ENCODE measurements around the gene MADCAM1. TPM values are rescaled to one million over a fixed set of nuclear protein-coding genes. Genes with fewer than 3 reads are reported as not detected.

MADCAM1 gene
- total RNA-seq, 1 donor from 2014 or later = 2.6 TPM

GRCh38 chr19:465056-465816, 31.1 kb upstream of the MADCAM1 start:
- Histone ChIP-seq H3K4me3 (ENCODE audit: low read length in 3 of 3) (no peak overlapping the region), H3K27ac (ENCODE audit: low read depth, low read length) (no peak overlapping the region), H3K9me3 (ENCODE audit: control insufficient read depth in 3 of 3, low read length in 3 of 3) (no peaks in the 10 kb centered on the region), H3K9ac (ENCODE audit: low read depth in 1 of 3, low read length in 3 of 3) (no peak overlapping the region), H3K4me1 (ENCODE audit: control insufficient read depth in 3 of 3, insufficient read depth in 3 of 3, low read length in 3 of 3) (peaks cover 0 to 5% (median 3%) of the 10 kb centered on the region in 3 donors), H3K27me3 (ENCODE audit: control insufficient read depth in 3 of 3, insufficient read depth in 3 of 3, low read length in 3 of 3) (peaks cover 0 to 12% (median 7%) of the 10 kb centered on the region in 3 donors), H3K36me3 (ENCODE audit: control insufficient read depth in 3 of 3, insufficient read depth in 3 of 3, low read length in 3 of 3) (no peaks in the 10 kb centered on the region)

- Histone ChIP-seq H3K9ac (ENCODE audit: low read depth in 1 of 3, low read length in 3 of 3) (no peak overlapping the region), H3K4me1 (ENCODE audit: control insufficient read depth in 3 of 3, insufficient read depth in 3 of 3, low read length in 3 of 3) (no peaks in the 10 kb centered on the region), H3K27ac (ENCODE audit: low read depth, low read length) (no peak overlapping the region), H3K36me3 (ENCODE audit: control insufficient read depth in 3 of 3, insufficient read depth in 3 of 3, low read length in 3 of 3) (no peaks in the 10 kb centered on the region), H3K9me3 (ENCODE audit: control insufficient read depth in 3 of 3, low read length in 3 of 3) (no peaks in the 10 kb centered on the region), H3K4me3 (ENCODE audit: low read length in 3 of 3) (no peak overlapping the region), H3K27me3 (ENCODE audit: control insufficient read depth in 3 of 3, insufficient read depth in 3 of 3, low read length in 3 of 3) (peaks cover 0 to 2% (median under 1%) of the 10 kb centered on the region in 3 donors)
These were observed 28.7 kb upstream of the MADCAM1 start for GRCh38 chr19:467554-467953.

GRCh38 chr19:468587-469256, 27.6 kb upstream of the MADCAM1 start:
- no peaks in the 10 kb centered on the region for H3K9me3 ChIP-seq (ENCODE audit: control insufficient read depth in 3 of 3, low read length in 3 of 3)

GRCh38 chr19:469833-470232, 26.5 kb upstream of the MADCAM1 start:
- Histone ChIP-seq H3K27ac (ENCODE audit: low read depth, low read length) (no peak overlapping the region), H3K36me3 (ENCODE audit: control insufficient read depth in 3 of 3, insufficient read depth in 3 of 3, low read length in 3 of 3) (no peaks in the 10 kb centered on the region), H3K9me3 (ENCODE audit: control insufficient read depth in 3 of 3, low read length in 3 of 3) (no peaks in the 10 kb centered on the region), H3K9ac (ENCODE audit: low read depth in 1 of 3, low read length in 3 of 3) (no peak overlapping the region), H3K4me1 (ENCODE audit: control insufficient read depth in 3 of 3, insufficient read depth in 3 of 3, low read length in 3 of 3) (peaks cover 3 to 8% (median 5%) of the 10 kb centered on the region in 3 donors), H3K27me3 (ENCODE audit: control insufficient read depth in 3 of 3, insufficient read depth in 3 of 3, low read length in 3 of 3) (peaks cover 0 to 3% (median 3%) of the 10 kb centered on the region in 3 donors), H3K4me3 (ENCODE audit: low read length in 3 of 3) (no peak overlapping the region)

More at GRCh38 chr19:468587-469256, 27.6 kb upstream of the MADCAM1 start:
- H3K27ac ChIP-seq (ENCODE audit: low read depth, low read length) = no peak overlapping the region
- H3K36me3 ChIP-seq (ENCODE audit: control insufficient read depth in 3 of 3, insufficient read depth in 3 of 3, low read length in 3 of 3) = no peaks in the 10 kb centered on the region
- no peaks in the 10 kb centered on the region for H3K27me3 ChIP-seq (ENCODE audit: control insufficient read depth in 3 of 3, insufficient read depth in 3 of 3, low read length in 3 of 3)
- H3K9ac ChIP-seq (ENCODE audit: low read depth in 1 of 3, low read length in 3 of 3) = no peak overlapping the region
- no peak overlapping the region for H3K4me3 ChIP-seq (ENCODE audit: low read length in 3 of 3)
- no peaks in the 10 kb centered on the region for H3K4me1 ChIP-seq (ENCODE audit: control insufficient read depth in 3 of 3, insufficient read depth in 3 of 3, low read length in 3 of 3)

GRCh38 chr19:470701-471100, 25.6 kb upstream of the MADCAM1 start:
- no peak overlapping the region for H3K27ac ChIP-seq (ENCODE audit: low read depth, low read length)
- peaks cover 6 to 14% (median 10%) of the 10 kb centered on the region in 3 donors for H3K4me1 ChIP-seq (ENCODE audit: control insufficient read depth in 3 of 3, insufficient read depth in 3 of 3, low read length in 3 of 3)
- no peak overlapping the region for H3K4me3 ChIP-seq (ENCODE audit: low read length in 3 of 3)
- no peaks in the 10 kb centered on the region for H3K36me3 ChIP-seq (ENCODE audit: control insufficient read depth in 3 of 3, insufficient read depth in 3 of 3, low read length in 3 of 3)
- peaks cover 3 to 5% (median 3%) of the 10 kb centered on the region in 3 donors for H3K27me3 ChIP-seq (ENCODE audit: control insufficient read depth in 3 of 3, insufficient read depth in 3 of 3, low read length in 3 of 3)
- H3K9ac ChIP-seq (ENCODE audit: low read depth in 1 of 3, low read length in 3 of 3) = no peak overlapping the region
- H3K9me3 ChIP-seq (ENCODE audit: control insufficient read depth in 3 of 3, low read length in 3 of 3) = no peaks in the 10 kb centered on the region

GRCh38 chr19:472005-472858, 24.1 kb upstream of the MADCAM1 start:
- Histone ChIP-seq H3K4me3 (ENCODE audit: low read length in 3 of 3) (no peak overlapping the region), H3K27me3 (ENCODE audit: control insufficient read depth in 3 of 3, insufficient read depth in 3 of 3, low read length in 3 of 3) (peaks cover 3 to 5% (median 3%) of the 10 kb centered on the region in 3 donors), H3K36me3 (ENCODE audit: control insufficient read depth in 3 of 3, insufficient read depth in 3 of 3, low read length in 3 of 3) (no peaks in the 10 kb centered on the region), H3K9me3 (ENCODE audit: control insufficient read depth in 3 of 3, low read length in 3 of 3) (no peaks in the 10 kb centered on the region), H3K9ac (ENCODE audit: low read depth in 1 of 3, low read length in 3 of 3) (no peak overlapping the region), H3K27ac (ENCODE audit: low read depth, low read length) (no peak overlapping the region), H3K4me1 (ENCODE audit: control insufficient read depth in 3 of 3, insufficient read depth in 3 of 3, low read length in 3 of 3) (peaks cover 6 to 14% (median 10%) of the 10 kb centered on the region in 3 donors)

GRCh38 chr19:474126-475078, 21.9 kb upstream of the MADCAM1 start:
- H3K36me3 ChIP-seq (ENCODE audit: control insufficient read depth in 3 of 3, insufficient read depth in 3 of 3, low read length in 3 of 3) = no peaks in the 10 kb centered on the region
- H3K27me3 ChIP-seq (ENCODE audit: control insufficient read depth in 3 of 3, insufficient read depth in 3 of 3, low read length in 3 of 3) = peaks cover 3 to 5% (median 3%) of the 10 kb centered on the region in 3 donors
- H3K27ac ChIP-seq (ENCODE audit: low read depth, low read length) = peak overlapping the region; percentile 51
- H3K9ac ChIP-seq (ENCODE audit: low read depth in 1 of 3, low read length in 3 of 3) = peak overlapping the region; percentile 64 to 81 (median 70)
- H3K4me1 ChIP-seq (ENCODE audit: control insufficient read depth in 3 of 3, insufficient read depth in 3 of 3, low read length in 3 of 3) = peaks cover 6 to 14% (median 10%) of the 10 kb centered on the region in 3 donors
- peak overlapping the region; percentile 51 to 56 (median 52) for H3K4me3 ChIP-seq (ENCODE audit: low read length in 3 of 3)
- no peaks in the 10 kb centered on the region for H3K9me3 ChIP-seq (ENCODE audit: control insufficient read depth in 3 of 3, low read length in 3 of 3)

- Histone ChIP-seq H3K9ac (ENCODE audit: low read depth in 1 of 3, low read length in 3 of 3) (peak overlapping the region in 1 of 3 donors; percentile 81), H3K27me3 (ENCODE audit: control insufficient read depth in 3 of 3, insufficient read depth in 3 of 3, low read length in 3 of 3) (peaks cover 3 to 5% (median 3%) of the 10 kb centered on the region in 3 donors), H3K4me1 (ENCODE audit: control insufficient read depth in 3 of 3, insufficient read depth in 3 of 3, low read length in 3 of 3) (peaks cover 10 to 18% (median 16%) of the 10 kb centered on the region in 3 donors), H3K9me3 (ENCODE audit: control insufficient read depth in 3 of 3, low read length in 3 of 3) (no peaks in the 10 kb centered on the region), H3K4me3 (ENCODE audit: low read length in 3 of 3) (no peak overlapping the region), H3K27ac (ENCODE audit: low read depth, low read length) (no peak overlapping the region), H3K36me3 (ENCODE audit: control insufficient read depth in 3 of 3, insufficient read depth in 3 of 3, low read length in 3 of 3) (no peaks in the 10 kb centered on the region)
These were observed 20.9 kb upstream of the MADCAM1 start for GRCh38 chr19:475360-475759.

All from skeletal muscle tissue (tissue), 4 donors.